Measurements from ENCODE around the gene MAPK1IP1L. TPM values are rescaled to one million over a fixed set of nuclear protein-coding genes. Genes with fewer than 3 reads are reported as not detected.

MAPK1IP1L gene
- total and polyA plus RNA-seq, 2 experiments from 2014 or later, result 79.4 to 92.5 TPM

GRCh38 chr14:55045087-55045486 is 6.4 kb upstream of the MAPK1IP1L start:
- Histone ChIP-seq H3K27me3 (replicated peaks; ENCODE audit: insufficient read depth) (no peaks in the 10 kb centered on the region), H2AFZ (no peak overlapping the region), H3K9me3 (ENCODE audit: low read depth) (no peaks in the 10 kb centered on the region), H3K9ac (no peak overlapping the region), H3K4me3 (no peak overlapping the region), H3K4me2 (ENCODE audit: unreplicated experiment) (no peak overlapping the region), H3K79me2 (ENCODE audit: insufficient read depth) (peaks cover 25% of the 10 kb centered on the region), H3F3A (ENCODE audit: insufficient read depth) (peaks cover 11% of the 10 kb centered on the region), H3K27ac (no peak overlapping the region), H3K4me1 (ENCODE audit: insufficient read depth) (no peaks in the 10 kb centered on the region), H3K9me2 (ENCODE audit: insufficient read depth) (no peaks in the 10 kb centered on the region), H4K20me1 (ENCODE audit: insufficient read depth) (no peaks in the 10 kb centered on the region), H3K36me3 (ENCODE audit: low read depth) (peaks cover 28% of the 10 kb centered on the region; the same call in 1 of the 2 replicates)
- in situ Hi-C loops (cut with MboI), result no loop called here
- TF ChIP-seq EZH2phosphoT487 (IDR thresholded peaks at IDR 0.05; ENCODE audit: insufficient read depth, low read depth) (no peak), EZH2 (IDR thresholded peaks at IDR 0.05; ENCODE audit: insufficient read depth, poor library complexity, severe bottlenecking) (no peak)
- no peak for DNase-seq

GRCh38 chr14:55047301-55048053 is 4.0 kb upstream of the MAPK1IP1L start:
- Histone ChIP-seq H4K20me1 (ENCODE audit: insufficient read depth) (no peaks in the 10 kb centered on the region), H3K9me2 (ENCODE audit: insufficient read depth) (no peaks in the 10 kb centered on the region), H3K27ac (no peak overlapping the region), H3K4me1 (ENCODE audit: insufficient read depth) (no peaks in the 10 kb centered on the region), H3K27me3 (replicated peaks; ENCODE audit: insufficient read depth) (no peaks in the 10 kb centered on the region), H2AFZ (no peak overlapping the region), H3K36me3 (ENCODE audit: low read depth) (peaks cover 26% of the 10 kb centered on the region; the same call in 1 of the 2 replicates), H3K9ac (no peak overlapping the region), H3F3A (ENCODE audit: insufficient read depth) (peaks cover 21% of the 10 kb centered on the region), H3K4me3 (no peak overlapping the region), H3K4me2 (ENCODE audit: unreplicated experiment) (no peak overlapping the region), H3K79me2 (ENCODE audit: insufficient read depth) (peaks cover 9% of the 10 kb centered on the region), H3K9me3 (ENCODE audit: low read depth) (no peaks in the 10 kb centered on the region)
- DNase-seq, result no peak
- 96 to 97% methylated on average over 5 of the region's 5 CpGs for WGBS, 2 experiments (ENCODE audit: low coverage in 1 of 2, low lambda C conversion rate in 2 of 2, missing lambda C conversion rate in 2 of 2)
- TF ChIP-seq EZH2phosphoT487 (IDR thresholded peaks at IDR 0.05; ENCODE audit: insufficient read depth, low read depth) (no peak), EZH2 (IDR thresholded peaks at IDR 0.05; ENCODE audit: insufficient read depth, poor library complexity, severe bottlenecking) (no peak)
- in situ Hi-C loops (cut with MboI), result no loop called here

GRCh38 chr14:55048900-55049436 is 2.5 kb upstream of the MAPK1IP1L start:
- DNase-seq, result no peak
- Histone ChIP-seq H3F3A (ENCODE audit: insufficient read depth) (peaks cover 30% of the 10 kb centered on the region), H3K9me2 (ENCODE audit: insufficient read depth) (no peaks in the 10 kb centered on the region), H3K27me3 (replicated peaks; ENCODE audit: insufficient read depth) (no peaks in the 10 kb centered on the region), H3K9ac (no peak overlapping the region), H3K9me3 (ENCODE audit: low read depth) (no peaks in the 10 kb centered on the region), H3K79me2 (ENCODE audit: insufficient read depth) (peaks cover 19% of the 10 kb centered on the region), H3K4me2 (ENCODE audit: unreplicated experiment) (no peak overlapping the region), H4K20me1 (ENCODE audit: insufficient read depth) (no peaks in the 10 kb centered on the region), H3K36me3 (ENCODE audit: low read depth) (peaks cover 15% of the 10 kb centered on the region), H3K4me1 (ENCODE audit: insufficient read depth) (peaks cover 12% of the 10 kb centered on the region), H3K27ac (no peak overlapping the region), H2AFZ (no peak overlapping the region), H3K4me3 (no peak overlapping the region)
- in situ Hi-C loops (cut with MboI), result no loop called here
- WGBS, 2 experiments (ENCODE audit: low coverage in 1 of 2, low lambda C conversion rate in 2 of 2, missing lambda C conversion rate in 2 of 2), result 92 to 94% methylated on average over 2 of the region's 2 CpGs
- TF ChIP-seq EZH2 (IDR thresholded peaks at IDR 0.05; ENCODE audit: insufficient read depth, poor library complexity, severe bottlenecking), result no peak
- TF ChIP-seq EZH2phosphoT487 (IDR thresholded peaks at IDR 0.05; ENCODE audit: insufficient read depth, low read depth), result no peak

- Histone ChIP-seq H3K27ac (peak overlapping the region; percentile 97), H3K36me3 (ENCODE audit: low read depth) (peaks cover 11% of the 10 kb centered on the region; the same call in 1 of the 2 replicates), H3K9ac (peak overlapping the region; percentile 99), H4K20me1 (ENCODE audit: insufficient read depth) (peaks cover 10% of the 10 kb centered on the region), H3K4me2 (ENCODE audit: unreplicated experiment) (peak overlapping the region; percentile 81), H3K4me3 (peak overlapping the region; percentile 90), H3K4me1 (ENCODE audit: insufficient read depth) (peaks cover 18% of the 10 kb centered on the region), H3K9me3 (ENCODE audit: low read depth) (no peaks in the 10 kb centered on the region), H3F3A (ENCODE audit: insufficient read depth) (peaks cover 30% of the 10 kb centered on the region), H2AFZ (peak overlapping the region; percentile 81), H3K9me2 (ENCODE audit: insufficient read depth) (no peaks in the 10 kb centered on the region), H3K79me2 (ENCODE audit: insufficient read depth) (peaks cover 41% of the 10 kb centered on the region), H3K27me3 (replicated peaks; ENCODE audit: insufficient read depth) (no peaks in the 10 kb centered on the region)
- in situ Hi-C loops (cut with MboI), result no loop called here
- DNase-seq, result no peak
- 1 to 4% methylated on average over 10 of the region's 10 CpGs for WGBS, 2 experiments (ENCODE audit: low coverage in 1 of 2, low lambda C conversion rate in 2 of 2, missing lambda C conversion rate in 2 of 2)
- TF ChIP-seq EZH2phosphoT487 (IDR thresholded peaks at IDR 0.05; ENCODE audit: insufficient read depth, low read depth) (no peak), EZH2 (IDR thresholded peaks at IDR 0.05; ENCODE audit: insufficient read depth, poor library complexity, severe bottlenecking) (no peak)
Measured at GRCh38 chr14:55051165-55051422, 353 bp upstream of the MAPK1IP1L start.

Data from GM23248 (cell line).